IMR-90 (cell line): ENCODE measurements around the gene TRAPPC10. TPM values are rescaled to one million over a fixed set of nuclear protein-coding genes. Genes with fewer than 3 reads are reported as not detected.

Source experiments
- ATAC-seq: fragments of 200-7000 bp; cut with Tn5 transposase; 2 replicates; pipeline ENCODE4 v1.9.1; 2020; ENCODE audit warnings: low read depth, mild to moderate bottlenecking, moderate library complexity
- BruUV-seq: library from RNA; stranded (reverse); fragments of 400-500 nt; replicated peaks from 2 replicates; lab custom pipeline; 2021; lab: Mats Ljungman, UMichigan
- CTCF ChIA-PET: fragments of 300-600 bp; formaldehyde crosslinking; extraction: SDS; loops from one replicate; lab custom pipeline; 2021; ENCODE audit warnings: antibody characterized with exemption; lab: Yijun Ruan, JAX
- POLR2A ChIA-PET: fragments of 300-600 bp; sonication (Branson Sonifier 250); formaldehyde crosslinking; loops from one replicate; lab custom pipeline; 2022; ENCODE audit warnings: antibody characterized with exemption; ENCODE audit not compliant: unreplicated experiment; lab: Charles Lee
- DNase-seq: peaks from one replicate; pipeline ENCODE4 v3.0.0; 2013
- H2AFZ ChIP-seq: replicated peaks from 2 replicates; pipeline ENCODE3; 2013; ENCODE audit warnings: low read length, mild to moderate bottlenecking; ENCODE audit not compliant: poor library complexity
- H2AK5ac ChIP-seq: 2 replicates; pipeline ENCODE4 v1.6.1; 2013; ENCODE audit warnings: low read depth, low read length, inconsistent platforms
- H2AK9ac ChIP-seq: replicated peaks from 2 replicates; pipeline ENCODE3; 2013; ENCODE audit warnings: mild to moderate bottlenecking, low read depth, low read length, moderate library complexity; ENCODE audit not compliant: poor library complexity
- H2BK120ac ChIP-seq: 2 replicates; pipeline ENCODE4 v1.6.1; 2013; ENCODE audit warnings: low read depth, low read length, inconsistent platforms
- H2BK15ac ChIP-seq: 3 replicates; pipeline ENCODE4 v1.6.1; 2013; ENCODE audit warnings: low read depth, low read length, inconsistent platforms
- H2BK20ac ChIP-seq: 2 replicates; pipeline ENCODE4 v1.6.1; 2013; ENCODE audit warnings: low read depth, mild to moderate bottlenecking, inconsistent platforms, low read length, moderate library complexity
- H2BK5ac ChIP-seq: 2 replicates; pipeline ENCODE4 v1.6.1; 2013; ENCODE audit warnings: mild to moderate bottlenecking, low read depth, low read length, inconsistent platforms; ENCODE audit not compliant: poor library complexity, severe bottlenecking
- H3K14ac ChIP-seq: replicated peaks from 2 replicates; pipeline ENCODE4 v1.6.1; 2013; ENCODE audit warnings: low read depth, low read length, inconsistent platforms
- H3K18ac ChIP-seq: 2 replicates; pipeline ENCODE4 v1.6.1; 2013; ENCODE audit warnings: low read depth, low read length, control low read depth
- H3K23ac ChIP-seq: 2 replicates; pipeline ENCODE4 v1.6.1; 2013; ENCODE audit warnings: low read depth, low read length, inconsistent platforms
- H3K27ac ChIP-seq: 2 replicates; pipeline ENCODE4 v1.5.1; 2013; ENCODE audit warnings: mild to moderate bottlenecking, control low read depth, low read length; ENCODE audit not compliant: insufficient read depth
- H3K27me3 ChIP-seq: 2 replicates; pipeline ENCODE4 v1.6.1; 2013; ENCODE audit warnings: low read length; ENCODE audit not compliant: control insufficient read depth, insufficient read depth
- H3K36me3 ChIP-seq: 2 replicates; pipeline ENCODE4 v1.6.1; 2013; ENCODE audit warnings: low read length, mixed read lengths; ENCODE audit not compliant: control insufficient read depth, insufficient read depth
- H3K4ac ChIP-seq: 2 replicates; pipeline ENCODE4 v1.6.1; 2013; ENCODE audit warnings: low read depth, low read length, inconsistent platforms
- H3K4me1 ChIP-seq: 2 replicates; pipeline ENCODE4 v1.6.1; 2013; ENCODE audit warnings: low read length, mixed read lengths; ENCODE audit not compliant: control insufficient read depth, insufficient read depth
- H3K4me2 ChIP-seq: 2 replicates; pipeline ENCODE4 v1.6.1; 2013; ENCODE audit warnings: low read depth, mild to moderate bottlenecking, control low read depth, low read length, moderate library complexity
- H3K4me3 ChIP-seq: 2 replicates; pipeline ENCODE4 v1.5.1; 2013; ENCODE audit warnings: low read depth, mild to moderate bottlenecking, control low read depth, low read length, moderate library complexity; ENCODE audit not compliant: insufficient read depth
- H3K56ac ChIP-seq: 2 replicates; pipeline ENCODE4 v1.6.1; 2013; ENCODE audit warnings: low read length, inconsistent platforms; ENCODE audit not compliant: insufficient read depth; ENCODE audit errors: extremely low read depth
- H3K79me1 ChIP-seq, 2 experiments: 2 replicates each; pipeline ENCODE4 v1.6.1; 2013; ENCODE audit warnings: low read length in 2 of 2, inconsistent platforms in 1 of 2, low read depth in 1 of 2
- H3K9ac ChIP-seq: 2 replicates; pipeline ENCODE4 v1.6.1; 2013; ENCODE audit warnings: low read depth, low read length, control low read depth
- H3K9me1 ChIP-seq: 2 replicates; pipeline ENCODE4 v1.6.1; 2013; ENCODE audit warnings: low read length, inconsistent platforms; ENCODE audit not compliant: insufficient read depth
- H3K9me3 ChIP-seq: 2 replicates; pipeline ENCODE4 v1.6.1; 2013; ENCODE audit warnings: low read length; ENCODE audit not compliant: control insufficient read depth, insufficient read depth
- H4K20me1 ChIP-seq: 2 replicates; pipeline ENCODE4 v1.6.1; 2013; ENCODE audit warnings: low read length, inconsistent platforms; ENCODE audit not compliant: insufficient read depth
- H4K5ac ChIP-seq: 2 replicates; pipeline ENCODE4 v1.6.1; 2013; ENCODE audit warnings: mild to moderate bottlenecking, low read depth, low read length, control low read depth
- H4K8ac ChIP-seq, 2 experiments: 2 replicates each; pipeline ENCODE4 v1.6.1; 2013; ENCODE audit warnings: low read depth in 2 of 2, low read length in 2 of 2, control low read depth in 1 of 2, inconsistent platforms in 1 of 2
- H4K91ac ChIP-seq: 2 replicates; pipeline ENCODE4 v1.6.1; 2013; ENCODE audit warnings: low read depth, low read length, inconsistent platforms; ENCODE audit not compliant: insufficient read depth
- BHLHE40 ChIP-seq: fragments of 150-350 bp; IDR thresholded peaks from 2 replicates; pipeline ENCODE4 v1.6.1; 2016; ENCODE audit warnings: mild to moderate bottlenecking, low read depth, low read length
- FOS ChIP-seq: fragments of 150-350 bp; IDR thresholded peaks from 2 replicates; pipeline ENCODE4 v1.6.1; 2016; ENCODE audit warnings: low read depth, low read length
- NFE2L2 ChIP-seq: fragments of 150-350 bp; IDR thresholded peaks from 2 replicates; pipeline ENCODE4 v1.6.1; 2016; ENCODE audit warnings: low read depth, mild to moderate bottlenecking, low read length
- RAD21 ChIP-seq: IDR thresholded peaks from 2 replicates; pipeline ENCODE4 v1.6.1; 2012; ENCODE audit warnings: low read length, improper control_type of control experiment
- WGBS, 2 experiments: methylation state at CpG; one replicate each; pipeline versions ENCODE4 v1.1.5 to v1.1.7; 2013; ENCODE audit warnings: missing lambda C conversion rate in 2 of 2; ENCODE audit not compliant: insufficient read length in 1 of 2; ENCODE audit errors: extremely low coverage in 2 of 2; 5-methylcytosine and 5-hydroxymethylcytosine counted together
- dilution Hi-C: fragments of 300-500 bp; cut with HindIII; formaldehyde crosslinking; loops from one replicate; pipeline ENCODE4 v1.14.3; 2018; ENCODE audit warnings: low sequenced_read_pairs; ENCODE audit not compliant: unreplicated experiment
- in situ Hi-C: fragments of 300-500 bp; cut with MboI; formaldehyde crosslinking; loops from 3 replicates; pipeline ENCODE4 v1.14.3; 2019; ENCODE audit warnings: low sequenced_read_pairs, inconsistent platforms, mixed read lengths
- intact Hi-C: fragments of 100-400 bp; cut with micrococcal nuclease; formaldehyde crosslinking; loops from 2 replicates; pipeline ENCODE4 v1.10.0; 2022
- polyA plus RNA-seq, 3 experiments: library from polyadenylated mRNA; depleted of rRNA; stranded (reverse); fragments of >200 nt; gene quantifications; 2 replicates each; pipeline ENCODE4 v1.2.3, GENCODE V29; 2012; ENCODE audit warnings: low replicate concordance in 1 of 3
- total RNA-seq: library from RNA; depleted of rRNA; stranded (reverse); fragments of >200 nt; gene quantifications from 2 replicates; pipeline ENCODE4 v1.2.3, GENCODE V29; 2012
- TF ChIP-seq, protein P1 (sequence below): fragments of 150-350 bp; IDR thresholded peaks from 2 replicates; pipeline ENCODE4 v1.6.1; 2016; ENCODE audit warnings: low read depth, mild to moderate bottlenecking, low read length, moderate library complexity, borderline replicate concordance

TRAPPC10 gene
- total and polyA plus RNA-seq, 2 of the 4 experiments (the other 2 are of a cell fraction), result 17.8 to 18.1 TPM

DNA sequence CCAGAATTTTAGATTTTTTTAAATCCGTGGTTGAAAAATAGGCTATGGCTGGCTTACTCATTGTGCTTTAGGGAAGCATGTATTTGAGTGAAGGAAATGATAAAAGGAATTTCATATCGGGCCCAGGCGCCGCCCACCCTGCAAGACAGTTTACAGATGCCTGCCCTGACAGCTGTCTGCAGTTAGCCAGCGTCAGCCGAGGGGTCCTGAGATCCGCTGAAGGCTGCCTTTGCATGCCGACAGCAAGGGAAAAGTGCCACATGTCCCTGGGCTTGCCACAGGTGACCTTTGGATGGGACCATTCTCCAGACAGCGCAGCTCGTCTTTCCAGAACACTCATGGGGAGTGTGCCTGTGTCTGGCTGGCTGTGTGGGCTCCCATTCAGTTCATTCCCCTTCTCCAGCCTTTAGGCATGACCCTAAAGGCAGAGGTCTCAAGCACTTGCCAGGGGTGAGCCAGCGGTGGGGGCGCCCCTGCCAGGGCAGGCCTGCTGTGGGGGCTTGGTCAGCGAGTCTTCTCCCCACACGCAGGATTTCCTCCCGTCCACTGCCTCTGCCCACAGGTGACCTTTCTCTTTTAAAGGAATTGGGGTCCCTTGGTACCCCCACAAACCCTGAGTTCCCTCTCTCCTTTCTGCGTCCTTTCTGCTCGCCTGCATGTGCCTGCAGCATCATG is 46.1 kb upstream of the TRAPPC10 start:
- H2BK5ac ChIP-seq, result no peak overlapping the region
- H3K27me3 ChIP-seq, result no peaks in the 10 kb centered on the region
- H3K36me3 ChIP-seq, result peaks cover 27% of the 10 kb centered on the region
- H3K4ac ChIP-seq, result no peak overlapping the region
- H3K56ac ChIP-seq, result no peak overlapping the region
- no peak for ATAC-seq
- H2AK5ac ChIP-seq, result no peak overlapping the region
- H3K4me2 ChIP-seq, result no peak overlapping the region
- dilution Hi-C loops, result no loop called here
- peaks cover 8% of the 10 kb centered on the region; the same call in 1 of the 2 replicates for H4K20me1 ChIP-seq
- BruUV-seq, result no TSS peak
- in situ Hi-C loops, result no loop called here
- no peaks in the 10 kb centered on the region for H3K4me1 ChIP-seq
- no peak overlapping the region for H2BK120ac ChIP-seq
- no peak overlapping the region for H3K27ac ChIP-seq
- ChIA-PET CTCF (interaction anchor here (1.6 kb wide), 1 partner anchor 9 kb away, joined by 3 read pairs; no protein-coding TSS in a partner anchor), POLR2A (no interaction called here)
- TF ChIP-seq, protein P1, sequence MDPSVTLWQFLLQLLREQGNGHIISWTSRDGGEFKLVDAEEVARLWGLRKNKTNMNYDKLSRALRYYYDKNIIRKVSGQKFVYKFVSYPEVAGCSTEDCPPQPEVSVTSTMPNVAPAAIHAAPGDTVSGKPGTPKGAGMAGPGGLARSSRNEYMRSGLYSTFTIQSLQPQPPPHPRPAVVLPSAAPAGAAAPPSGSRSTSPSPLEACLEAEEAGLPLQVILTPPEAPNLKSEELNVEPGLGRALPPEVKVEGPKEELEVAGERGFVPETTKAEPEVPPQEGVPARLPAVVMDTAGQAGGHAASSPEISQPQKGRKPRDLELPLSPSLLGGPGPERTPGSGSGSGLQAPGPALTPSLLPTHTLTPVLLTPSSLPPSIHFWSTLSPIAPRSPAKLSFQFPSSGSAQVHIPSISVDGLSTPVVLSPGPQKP, result no peak
- TF ChIP-seq RAD21 (no peak), FOS (no peak), BHLHE40 (no peak), NFE2L2 (no peak)
- 58% methylated on average over 4 of the region's 17 CpGs; no CpG with 5 or more reads in 1 of the 2 experiments for WGBS, 2 experiments
- no peaks in the 10 kb centered on the region; the same call in 1 of the 2 replicates for H3K9me1 ChIP-seq
- no peak overlapping the region for H2BK15ac ChIP-seq
- no peak overlapping the region for H2AFZ ChIP-seq
- no peak overlapping the region for H3K18ac ChIP-seq
- DNase-seq, result no peak
- no peak overlapping the region for H3K23ac ChIP-seq
- H3K14ac ChIP-seq, result no peak overlapping the region
- H3K4me3 ChIP-seq, result no peak overlapping the region
- no peak overlapping the region for H2BK20ac ChIP-seq
- intact Hi-C loops, result no loop called here
- no peak overlapping the region for H4K8ac ChIP-seq
- peaks cover 3 to 7% of the 10 kb centered on the region in 2 experiments; a peak in 2 of 4 replicates for H3K79me1 ChIP-seq
- no peak overlapping the region for H4K91ac ChIP-seq
- no peak overlapping the region for H2AK9ac ChIP-seq
- H3K9ac ChIP-seq, result no peak overlapping the region
- no peak overlapping the region for H4K5ac ChIP-seq
- no peaks in the 10 kb centered on the region for H3K9me3 ChIP-seq
